Fibroblast of gingiva (primary cell): ENCODE measurements around the gene PHACTR3.

Source experiments
- DNase-seq: peaks from one replicate; pipeline ENCODE4 v3.0.0-alpha.2; 2011; ENCODE audit warnings: low read depth

Gene PHACTR3

GRCh38 chr20:59752704-59753460 lies 148.5 kb downstream of the PHACTR3 start:
- no peak for DNase-seq

- DNase-seq, result no peak
Measured at GRCh38 chr20:59753836-59754235, 149.5 kb downstream of the PHACTR3 start.

GRCh38 chr20:59754551-59754950 lies 150.2 kb downstream of the PHACTR3 start:
- DNase-seq, result no peak

GRCh38 chr20:59756241-59756640 lies 151.9 kb downstream of the PHACTR3 start:
- DNase-seq, result no peak

- DNase-seq, result no peak
Measured at GRCh38 chr20:59764037-59764436, 159.7 kb downstream of the PHACTR3 start.

GRCh38 chr20:59765599-59766177 lies 161.3 kb downstream of the PHACTR3 start:
- DNase-seq, result no peak

GRCh38 chr20:59767656-59768055 lies 163.3 kb downstream of the PHACTR3 start:
- no peak for DNase-seq

GRCh38 chr20:59770270-59770669 lies 165.9 kb downstream of the PHACTR3 start:
- no peak for DNase-seq

GRCh38 chr20:59770851-59771250 lies 166.5 kb downstream of the PHACTR3 start:
- no peak for DNase-seq

GRCh38 chr20:59771506-59772372 lies 167.4 kb downstream of the PHACTR3 start:
- DNase-seq, result no peak

GRCh38 chr20:59772373-59772705 lies 168.0 kb downstream of the PHACTR3 start:
- DNase-seq, result no peak

- DNase-seq, result no peak
Measured at GRCh38 chr20:59772931-59773913, 168.9 kb downstream of the PHACTR3 start.

- DNase-seq, result no peak
Measured at GRCh38 chr20:59774204-59774641, 169.9 kb downstream of the PHACTR3 start.

GRCh38 chr20:59774921-59775686 lies 170.8 kb downstream of the PHACTR3 start:
- DNase-seq, result no peak

- no peak for DNase-seq
Measured at GRCh38 chr20:59775687-59776055, 171.3 kb downstream of the PHACTR3 start.

- no peak for DNase-seq
Measured at GRCh38 chr20:59776059-59776603, 171.8 kb downstream of the PHACTR3 start.

GRCh38 chr20:59776626-59777330 lies 172.4 kb downstream of the PHACTR3 start:
- no peak for DNase-seq

GRCh38 chr20:59777331-59777725 lies 173.0 kb downstream of the PHACTR3 start:
- no peak for DNase-seq

- DNase-seq, result no peak
Measured at GRCh38 chr20:59777814-59778575, 173.7 kb downstream of the PHACTR3 start.
